Bronchial epithelial cell (primary cell): Measurements from ENCODE around the gene SAMD10. TPM values are rescaled to one million over a fixed set of nuclear protein-coding genes. Genes with fewer than 3 reads are reported as not detected.

Experiments used
- DNase-seq: peaks from one replicate; pipeline ENCODE4 v3.0.0-alpha.2; 2010; ENCODE audit warnings: low read depth
- FAIRE-seq: peaks from 2 replicates; lab custom pipeline; 2011; peaks lifted over from hg19 to GRCh38; lab: Jason Lieb, UNC
- H3K27me3 ChIP-seq: 2 replicates; pipeline ENCODE4 v1.5.1; 2011; ENCODE audit warnings: low read length; ENCODE audit not compliant: control insufficient read depth, insufficient read depth
- H3K36me3 ChIP-seq: 2 replicates; pipeline ENCODE4 v1.5.1; 2011; ENCODE audit warnings: low read length; ENCODE audit not compliant: control insufficient read depth, insufficient read depth
- H3K4me3 ChIP-seq: 2 replicates; pipeline ENCODE4 v1.5.1; 2011; ENCODE audit warnings: mild to moderate bottlenecking, low read depth, low read length, control low read depth
- total RNA-seq: library from RNA; depleted of rRNA; stranded (reverse); fragments of >200 nt; gene quantifications from 2 replicates; pipeline ENCODE4 v1.2.1, GENCODE V29; 2014
- TF ChIP-seq, protein P1 (sequence below): IDR thresholded peaks from 2 replicates; pipeline ENCODE4 v1.5.1; 2011; ENCODE audit warnings: mild to moderate bottlenecking, moderate library complexity, low read length, control low read depth, inconsistent platforms; ENCODE audit not compliant: insufficient read depth, severe bottlenecking

Gene SAMD10
- total RNA-seq, 1 donor from 2014 or later: 1.1 TPM

- TF ChIP-seq, protein P1, sequence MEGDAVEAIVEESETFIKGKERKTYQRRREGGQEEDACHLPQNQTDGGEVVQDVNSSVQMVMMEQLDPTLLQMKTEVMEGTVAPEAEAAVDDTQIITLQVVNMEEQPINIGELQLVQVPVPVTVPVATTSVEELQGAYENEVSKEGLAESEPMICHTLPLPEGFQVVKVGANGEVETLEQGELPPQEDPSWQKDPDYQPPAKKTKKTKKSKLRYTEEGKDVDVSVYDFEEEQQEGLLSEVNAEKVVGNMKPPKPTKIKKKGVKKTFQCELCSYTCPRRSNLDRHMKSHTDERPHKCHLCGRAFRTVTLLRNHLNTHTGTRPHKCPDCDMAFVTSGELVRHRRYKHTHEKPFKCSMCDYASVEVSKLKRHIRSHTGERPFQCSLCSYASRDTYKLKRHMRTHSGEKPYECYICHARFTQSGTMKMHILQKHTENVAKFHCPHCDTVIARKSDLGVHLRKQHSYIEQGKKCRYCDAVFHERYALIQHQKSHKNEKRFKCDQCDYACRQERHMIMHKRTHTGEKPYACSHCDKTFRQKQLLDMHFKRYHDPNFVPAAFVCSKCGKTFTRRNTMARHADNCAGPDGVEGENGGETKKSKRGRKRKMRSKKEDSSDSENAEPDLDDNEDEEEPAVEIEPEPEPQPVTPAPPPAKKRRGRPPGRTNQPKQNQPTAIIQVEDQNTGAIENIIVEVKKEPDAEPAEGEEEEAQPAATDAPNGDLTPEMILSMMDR: no peak
- FAIRE-seq: no peak
- no peaks in the 10 kb centered on the region for H3K27me3 ChIP-seq
- H3K36me3 ChIP-seq: peaks cover 33% of the 10 kb centered on the region
- peak; percentile 50 for DNase-seq
- H3K4me3 ChIP-seq: no peak overlapping the region
Observed at GRCh38 chr20:63942250-63942951, 37.0 kb downstream of the SAMD10 start.

- DNase-seq: peak; percentile 72
- no peak overlapping the region for H3K4me3 ChIP-seq
Observed at GRCh38 chr20:63941282-63942081, 38.0 kb downstream of the SAMD10 start.

GRCh38 chr20:63940472-63941266 is 38.8 kb downstream of the SAMD10 start:
- TF ChIP-seq, protein P1: no peak
- Histone ChIP-seq H3K36me3 (peaks cover 30% of the 10 kb centered on the region), H3K4me3 (no peak overlapping the region), H3K27me3 (no peaks in the 10 kb centered on the region)
- DNase-seq (no peak), FAIRE-seq (no peak)

More at GRCh38 chr20:63941282-63942081, 38.0 kb downstream of the SAMD10 start:
- no peaks in the 10 kb centered on the region for H3K27me3 ChIP-seq
- peaks cover 33% of the 10 kb centered on the region for H3K36me3 ChIP-seq
- FAIRE-seq: no peak
- TF ChIP-seq, protein P1: no peak

DNA sequence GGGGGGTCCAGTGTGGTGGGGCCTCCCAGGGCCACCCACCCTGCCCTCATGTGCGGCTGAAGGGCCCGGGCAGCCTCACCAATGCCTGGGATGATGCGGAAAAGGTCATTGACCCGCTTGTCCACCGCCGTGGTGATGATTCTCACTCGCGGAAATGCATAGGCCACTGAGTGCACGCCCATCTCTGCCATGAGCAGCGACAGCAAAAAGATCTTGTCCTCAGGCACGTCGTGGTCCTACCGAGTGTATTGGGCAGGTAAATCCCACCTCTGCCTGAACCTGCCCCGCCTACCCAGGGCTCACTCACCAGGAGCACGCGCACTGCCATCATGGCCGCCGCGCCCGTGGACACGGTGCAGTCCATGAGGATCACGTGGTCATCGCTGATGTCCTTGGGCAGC is 39.4 kb downstream of the SAMD10 start:
- no peaks in the 10 kb centered on the region for H3K27me3 ChIP-seq
- H3K36me3 ChIP-seq: peaks cover 30% of the 10 kb centered on the region
- TF ChIP-seq, protein P1: no peak
- H3K4me3 ChIP-seq: no peak overlapping the region
- no peak for DNase-seq
- no peak for FAIRE-seq

DNA sequence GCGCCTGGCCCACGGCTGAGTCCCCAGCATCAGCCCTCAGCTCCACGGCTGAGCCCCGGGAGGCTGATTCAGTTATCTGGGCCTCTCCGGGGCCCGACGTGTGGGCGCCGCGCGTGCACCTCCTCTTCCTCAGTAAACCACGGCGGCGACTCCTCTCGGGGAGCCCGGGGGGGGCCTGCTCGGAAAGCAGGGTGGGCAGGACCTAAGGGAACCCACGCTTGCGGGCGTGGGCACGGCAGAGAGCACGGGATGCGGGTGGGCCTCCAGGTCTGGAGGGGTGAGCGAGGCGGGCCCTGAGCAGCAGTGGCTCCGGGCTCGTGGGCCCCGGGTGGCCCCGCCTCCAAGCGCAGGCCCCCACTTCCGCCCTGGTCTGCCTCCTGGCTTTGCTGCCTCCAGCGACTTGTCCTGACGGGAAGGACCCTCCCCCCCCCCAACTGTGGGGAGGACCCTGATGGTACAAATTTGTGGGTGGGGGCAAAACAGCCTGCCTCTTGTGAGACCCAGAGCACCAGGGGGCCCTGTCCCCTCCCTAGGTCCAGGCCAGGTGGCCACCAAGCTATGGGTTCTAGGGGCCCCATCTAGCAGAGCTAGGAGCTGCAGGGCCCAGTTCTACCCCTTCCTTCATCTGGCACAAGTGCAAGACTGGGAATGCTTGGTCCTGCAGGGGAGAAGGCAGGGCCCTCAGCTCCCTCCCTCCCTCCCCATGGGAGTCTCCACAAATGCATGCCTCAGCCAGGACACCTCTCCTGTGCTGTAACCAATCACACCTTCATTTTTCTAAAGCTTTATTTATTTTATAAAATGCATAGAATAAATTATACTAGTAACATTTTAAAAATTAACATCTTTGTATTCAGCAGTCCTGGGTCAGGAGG is 40.1 kb downstream of the SAMD10 start:
- H3K27me3 ChIP-seq: no peaks in the 10 kb centered on the region
- DNase-seq: no peak
- H3K4me3 ChIP-seq: no peak overlapping the region
- TF ChIP-seq, protein P1: no peak
- peaks cover 32% of the 10 kb centered on the region for H3K36me3 ChIP-seq
- no peak for FAIRE-seq
